Liver (tissue), 3 donors: ENCODE results near the gene PRSS1.

ENCODE experiments used
- ATF3 ChIP-seq: IDR thresholded peaks from 2 replicates; pipeline ENCODE4 v1.6.1; 2016; ENCODE audit warnings: antibody characterized with exemption
- CTCF ChIP-seq: fragments of 150-350 bp; IDR thresholded peaks from 2 replicates; pipeline ENCODE4 v1.5.1; 2017; ENCODE audit warnings: improper control_type of control experiment, low read depth, low read length; ENCODE audit not compliant: missing input control
- EGR1 ChIP-seq, 2 donors: IDR thresholded peaks; 2 replicates each; pipeline ENCODE4 v1.6.1; 2016 to 2018; ENCODE audit warnings: antibody characterized with exemption in 2 of 2, low read depth in 2 of 2
- GABPA ChIP-seq, 2 donors: IDR thresholded peaks in 1 of 2; conservative IDR thresholded peaks in 1 of 2; 2 replicates each; pipeline ENCODE4 v1.6.1; 2016; ENCODE audit warnings: antibody characterized with exemption in 2 of 2, mild to moderate bottlenecking in 1 of 2, moderate library complexity in 1 of 2
- HNF4G ChIP-seq: IDR thresholded peaks from 2 replicates; pipeline ENCODE4 v1.6.1; 2016; ENCODE audit warnings: antibody characterized with exemption
- MAX ChIP-seq: IDR thresholded peaks from 2 replicates; pipeline ENCODE4 v1.6.1; 2016; ENCODE audit warnings: antibody characterized with exemption
- NR2F2 ChIP-seq: IDR thresholded peaks from 2 replicates; pipeline ENCODE4 v1.6.1; 2016; ENCODE audit warnings: antibody characterized with exemption
- RAD21 ChIP-seq, 2 donors: IDR thresholded peaks; 2 replicates each; pipeline ENCODE4 v1.6.1; 2016; ENCODE audit warnings: antibody characterized with exemption in 2 of 2, mild to moderate bottlenecking in 2 of 2
- REST ChIP-seq: IDR thresholded peaks from 2 replicates; pipeline ENCODE4 v1.6.1; 2016; ENCODE audit warnings: antibody characterized with exemption, mild to moderate bottlenecking
- RXRA ChIP-seq, 2 donors: IDR thresholded peaks; 2 replicates each; pipeline ENCODE4 v1.6.1; 2017 to 2018; ENCODE audit warnings: antibody characterized with exemption in 2 of 2, mild to moderate bottlenecking in 1 of 2
- SP1 ChIP-seq: IDR thresholded peaks from 2 replicates; pipeline ENCODE4 v1.6.1; 2018; ENCODE audit warnings: antibody characterized with exemption, mild to moderate bottlenecking
- TAF1 ChIP-seq: conservative IDR thresholded peaks from 2 replicates; pipeline ENCODE4 v1.6.1; 2016; ENCODE audit warnings: antibody characterized with exemption, mild to moderate bottlenecking
- YY1 ChIP-seq: IDR thresholded peaks from 2 replicates; pipeline ENCODE4 v1.6.1; 2016; ENCODE audit warnings: antibody characterized with exemption, mild to moderate bottlenecking
- donor health status: healthy.
- donor health status: healthy.

- TF ChIP-seq CTCF: no peak
- no peak for TF ChIP-seq RAD21 (IDR thresholded peaks at IDR 0.05)
- TF ChIP-seq REST: no peak
- TF ChIP-seq MAX: no peak
- TF ChIP-seq NR2F2: no peak
- no peak for TF ChIP-seq ATF3
- TF ChIP-seq TAF1: no peak
- no peak for TF ChIP-seq EGR1 (IDR thresholded peaks at IDR 0.05; ENCODE audit: low read depth in 2 of 2)
- no peak for TF ChIP-seq HNF4G
- TF ChIP-seq YY1: no peak
- TF ChIP-seq GABPA (IDR thresholded peaks at IDR 0.05 in 1 of 2, conservative IDR thresholded peaks at IDR 0.05 in 1 of 2): no peak
- no peak for TF ChIP-seq SP1
- no peak for TF ChIP-seq RXRA (IDR thresholded peaks at IDR 0.05)
Observed at GRCh38 chr7:142770661-142771352, 21.5 kb downstream of the PRSS1 start, which contains the start of gene PRSS2.
